GM23338 (cell line): ENCODE measurements around the gene ALDH1A2. TPM values are rescaled to one million over a fixed set of nuclear protein-coding genes. Genes with fewer than 3 reads are reported as not detected.

Experiments
- ATAC-seq: fragments of 200-7000 bp; cut with Tn5 transposase; 3 replicates; pipeline ENCODE4 v1.9.1; 2020
- DNase-seq: peaks from one replicate; pipeline ENCODE4 v3.0.0-alpha.2; 2015; ENCODE audit warnings: low spot score
- H2AFZ ChIP-seq: fragments of 200-600 bp; sonication (generic); 2 replicates; pipeline ENCODE4 v1.8.0; 2016; ENCODE audit warnings: antibody characterized with exemption, mild to moderate bottlenecking, moderate library complexity
- H3F3A ChIP-seq: fragments of 200-600 bp; sonication (generic); replicated peaks from 2 replicates; pipeline ENCODE4 v1.8.0; 2017; ENCODE audit warnings: antibody characterized with exemption, mixed run types, low read depth
- H3K27ac ChIP-seq: fragments of 200-600 bp; sonication (generic); 2 replicates; pipeline ENCODE4 v1.6.1; 2016; ENCODE audit warnings: low read depth
- H3K27me3 ChIP-seq: fragments of 200-600 bp; sonication (generic); 2 replicates; pipeline ENCODE4 v1.8.0; 2016; ENCODE audit warnings: mild to moderate bottlenecking, mixed run types, moderate library complexity; ENCODE audit not compliant: insufficient read depth
- H3K36me3 ChIP-seq: fragments of 200-600 bp; sonication (generic); 2 replicates; pipeline ENCODE4 v1.8.0; 2016; ENCODE audit warnings: mild to moderate bottlenecking; ENCODE audit not compliant: insufficient read depth
- H3K4me1 ChIP-seq: fragments of 200-600 bp; sonication (generic); 2 replicates; pipeline ENCODE4 v1.8.0; 2016; ENCODE audit warnings: mild to moderate bottlenecking, moderate library complexity; ENCODE audit not compliant: insufficient read depth
- H3K4me2 ChIP-seq: fragments of 200-600 bp; sonication (generic); 2 replicates; pipeline ENCODE4 v1.7.1; 2017; ENCODE audit warnings: mixed run types
- H3K4me3 ChIP-seq: fragments of 200-600 bp; sonication (generic); 2 replicates; pipeline ENCODE4 v1.6.1; 2016; ENCODE audit warnings: mixed run types
- H3K79me2 ChIP-seq: fragments of 200-600 bp; sonication (generic); replicated peaks from 2 replicates; pipeline ENCODE4 v1.8.0; 2017; ENCODE audit warnings: mild to moderate bottlenecking; ENCODE audit not compliant: insufficient read depth
- H3K9me2 ChIP-seq: fragments of 200-600 bp; sonication (generic); 2 replicates; pipeline ENCODE4 v1.8.0; 2017; ENCODE audit not compliant: insufficient read depth
- H4K20me1 ChIP-seq: fragments of 200-600 bp; sonication (generic); replicated peaks from 2 replicates; pipeline ENCODE4 v1.8.0; 2017; ENCODE audit warnings: mild to moderate bottlenecking; ENCODE audit not compliant: insufficient read depth
- H3K27ac Mint-ChIP-seq: 2 replicates; pipeline ENCODE4 v1.8.0; 2020; ENCODE audit warnings: inconsistent platforms, mild to moderate bottlenecking, moderate library complexity, mixed read lengths
- H3K27me3 Mint-ChIP-seq: 3 replicates; pipeline ENCODE4 v1.8.0; 2022; ENCODE audit warnings: low read depth, mild to moderate bottlenecking, moderate library complexity, mixed read lengths, inconsistent platforms; ENCODE audit not compliant: insufficient read depth, poor library complexity
- H3K36me3 Mint-ChIP-seq: 3 replicates; pipeline ENCODE4 v1.8.0; 2021; ENCODE audit warnings: low read depth, mild to moderate bottlenecking, inconsistent platforms, moderate library complexity, mixed read lengths
- H3K4me1 Mint-ChIP-seq: 3 replicates; pipeline ENCODE4 v1.8.0; 2020; ENCODE audit warnings: mild to moderate bottlenecking, inconsistent platforms, mixed read lengths
- H3K4me3 Mint-ChIP-seq: 3 replicates; pipeline ENCODE4 v1.8.0; 2021; ENCODE audit warnings: moderate library complexity, mild to moderate bottlenecking, inconsistent platforms, mixed read lengths
- H3K9me3 Mint-ChIP-seq: 3 replicates; pipeline ENCODE4 v1.8.0; 2020; ENCODE audit warnings: moderate library complexity, mild to moderate bottlenecking, inconsistent platforms, mixed read lengths
- CREB1 ChIP-seq: fragments of 250-450 bp; sonication (Bioruptor Pico); IDR thresholded peaks from 2 replicates; pipeline ENCODE4 v1.5.0; 2020; ENCODE audit warnings: low read depth, mild to moderate bottlenecking, moderate library complexity
- CTCF ChIP-seq, 2 experiments: fragments of 200-600 bp in 1 of 2; sonication (generic) in 1 of 2; conservative IDR thresholded peaks; 2 replicates each; pipeline versions ENCODE4 v1.5.1 to v1.6.1; 2016 to 2017; ENCODE audit warnings: antibody characterized with exemption in 2 of 2, low read depth in 2 of 2, mild to moderate bottlenecking in 2 of 2, moderate library complexity in 1 of 2
- ETS1 ChIP-seq: IDR thresholded peaks from 2 replicates; pipeline ENCODE4 v1.6.1; 2016; ENCODE audit warnings: antibody characterized with exemption
- EZH2 ChIP-seq: fragments of 200-600 bp; sonication (generic); IDR thresholded peaks from one replicate; pipeline ENCODE4 v1.8.0; 2017; ENCODE audit warnings: antibody characterized with exemption, mild to moderate bottlenecking, low read depth; ENCODE audit not compliant: unreplicated experiment
- EZH2phosphoT487 ChIP-seq: fragments of 200-600 bp; sonication (generic); IDR thresholded peaks from one replicate; pipeline ENCODE4 v1.8.1; 2018; ENCODE audit warnings: antibody characterized with exemption; ENCODE audit not compliant: unreplicated experiment
- JUNB ChIP-seq: IDR thresholded peaks from one replicate; pipeline ENCODE4 v1.6.1; 2016; ENCODE audit warnings: antibody characterized with exemption; ENCODE audit not compliant: unreplicated experiment
- NANOG ChIP-seq: IDR thresholded peaks from 2 replicates; pipeline ENCODE4 v1.6.1; 2016; ENCODE audit warnings: antibody characterized with exemption, borderline replicate concordance
- POLR2AphosphoS5 ChIP-seq: IDR thresholded peaks from 2 replicates; pipeline ENCODE4 v1.6.1; 2016; ENCODE audit warnings: antibody characterized with exemption, low read depth
- REST ChIP-seq: IDR thresholded peaks from one replicate; pipeline ENCODE4 v1.6.1; 2018; ENCODE audit warnings: antibody characterized with exemption; ENCODE audit not compliant: unreplicated experiment
- STAT1 ChIP-seq: IDR thresholded peaks from one replicate; pipeline ENCODE4 v1.6.1; 2016; ENCODE audit warnings: antibody characterized with exemption; ENCODE audit not compliant: unreplicated experiment
- ZNF114 ChIP-seq: fragments of 250-450 bp; sonication (Bioruptor Pico); IDR thresholded peaks from 2 replicates; pipeline ENCODE4 v1.5.0; 2020; ENCODE audit warnings: mild to moderate bottlenecking, moderate library complexity
- polyA plus RNA-seq: library from polyadenylated mRNA; unstranded; fragments of >200 nt; fragmentation: Nextera tagmentation; extraction: Ambion mirVana; gene quantifications from 2 replicates; pipeline ENCODE4 v1.2.1, GENCODE V29; 2016
- total RNA-seq: library from RNA; depleted of rRNA; stranded (reverse); fragments of >200 nt; shearing (Covaris generic); gene quantifications from 2 replicates; pipeline ENCODE4 v1.2.3, GENCODE V29; 2014

The ALDH1A2 gene
- total and polyA plus RNA-seq, 2 experiments from 2014 or later: 0.80 TPM; not detected in 1

- no peaks in the 10 kb centered on the region for H4K20me1 ChIP-seq
- no peaks in the 10 kb centered on the region for H3K27me3 ChIP-seq
- H3K36me3 ChIP-seq: no peaks in the 10 kb centered on the region
- no peak overlapping the region for H3K4me2 ChIP-seq
- H3K36me3 Mint-ChIP-seq: no peaks in the 10 kb centered on the region
- H3K4me3 ChIP-seq: no peak overlapping the region
- no peaks in the 10 kb centered on the region for H3K4me1 ChIP-seq
- TF ChIP-seq ZNF114 (CRISPR knock-in tag) (no peak), ETS1 (no peak)
- H3F3A ChIP-seq: no peaks in the 10 kb centered on the region
- no peaks in the 10 kb centered on the region for H3K79me2 ChIP-seq
- H3K27ac Mint-ChIP-seq: no peak overlapping the region
- peaks cover 9% of the 10 kb centered on the region for H3K27me3 Mint-ChIP-seq
- H3K27ac ChIP-seq: no peak overlapping the region
- DNase-seq (no peak), ATAC-seq (no peak)
- no peaks in the 10 kb centered on the region for H3K4me1 Mint-ChIP-seq
- H2AFZ ChIP-seq: no peak overlapping the region
- peaks cover 8% of the 10 kb centered on the region; the same call in 1 of the 2 replicates for H3K9me2 ChIP-seq
- no peaks in the 10 kb centered on the region for H3K9me3 Mint-ChIP-seq
- no peak overlapping the region for H3K4me3 Mint-ChIP-seq
Observed at GRCh38 chr15:57920911-57921310, 144.6 kb downstream of the ALDH1A2 start.

- H3K9me2 ChIP-seq: peaks cover 8% of the 10 kb centered on the region; the same call in 1 of the 2 replicates
- H3K27me3 ChIP-seq: no peaks in the 10 kb centered on the region
- H3K4me1 Mint-ChIP-seq: no peaks in the 10 kb centered on the region
- H3K4me2 ChIP-seq: no peak overlapping the region
- H3K79me2 ChIP-seq: no peaks in the 10 kb centered on the region
- H3K36me3 Mint-ChIP-seq: no peaks in the 10 kb centered on the region
- no peak overlapping the region for H3K27ac Mint-ChIP-seq
- no peaks in the 10 kb centered on the region for H3K4me1 ChIP-seq
- H3K27me3 Mint-ChIP-seq: peaks cover 9% of the 10 kb centered on the region
- no peaks in the 10 kb centered on the region for H3K9me3 Mint-ChIP-seq
- H3K4me3 Mint-ChIP-seq: no peak overlapping the region
- H4K20me1 ChIP-seq: no peaks in the 10 kb centered on the region
- no peaks in the 10 kb centered on the region for H3F3A ChIP-seq
- H2AFZ ChIP-seq: no peak overlapping the region
- H3K4me3 ChIP-seq: no peak overlapping the region
- DNase-seq (no peak), ATAC-seq (no peak)
- no peak overlapping the region for H3K27ac ChIP-seq
- no peaks in the 10 kb centered on the region for H3K36me3 ChIP-seq
- TF ChIP-seq EZH2phosphoT487 (no peak), STAT1 (no peak), EZH2 (no peak), JUNB (no peak), REST (no peak), POLR2AphosphoS5 (no peak), NANOG (no peak), CTCF (conservative IDR thresholded peaks at IDR 0.05; ENCODE audit: low read depth in 2 of 2) (no peak), ETS1 (no peak), CREB1 (CRISPR knock-in tag) (no peak), ZNF114 (CRISPR knock-in tag) (no peak)
Observed at GRCh38 chr15:57919754-57920153, 145.8 kb downstream of the ALDH1A2 start.
